Testis (tissue), 2 donors: ENCODE results near the gene STIM1.

Experiments
- CTCF ChIP-seq, 3 experiments: fragments of 450-650 bp in 2 of 3; fragments of 200-600 bp in 1 of 3; sonication (generic) in 1 of 3; IDR thresholded peaks; one replicate each; pipeline ENCODE4 v1.5.1; 2016 to 2019; ENCODE audit warnings: antibody characterized with exemption in 3 of 3, mild to moderate bottlenecking in 2 of 3, moderate library complexity in 1 of 3
- POLR2A ChIP-seq: fragments of 450-650 bp; IDR thresholded peaks from one replicate; pipeline ENCODE4 v1.6.1; 2017; ENCODE audit warnings: antibody characterized with exemption, mild to moderate bottlenecking, moderate library complexity

DNA sequence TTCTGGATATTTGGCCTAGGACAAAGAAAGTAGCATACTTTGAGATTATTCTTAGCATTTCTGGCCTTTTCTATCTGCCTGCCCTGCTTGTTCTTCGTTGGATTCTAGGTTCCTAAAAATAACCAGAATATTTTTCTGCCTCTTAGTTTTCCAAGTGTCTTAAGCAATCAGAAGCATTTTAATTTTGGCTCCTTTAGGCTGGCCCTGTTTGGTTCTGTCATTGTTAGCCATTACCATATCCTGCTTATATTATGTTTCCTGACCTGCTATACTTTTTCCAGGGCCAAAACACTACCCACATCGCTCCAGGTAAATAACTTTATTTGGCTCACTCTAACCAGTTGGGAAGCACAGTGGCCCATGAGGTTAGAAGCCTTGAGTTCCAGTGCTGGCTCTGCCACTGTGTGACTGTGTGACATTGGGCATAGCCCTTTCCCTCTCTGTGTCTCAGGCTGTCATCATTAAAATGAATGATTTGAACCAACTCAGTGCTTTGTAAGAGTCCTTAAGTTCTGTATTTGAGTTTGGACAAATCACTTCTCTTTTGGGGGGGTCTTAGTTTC, 91.1 kb downstream of the STIM1 start:
- no peak for TF ChIP-seq POLR2A
- TF ChIP-seq CTCF (IDR thresholded peaks at IDR 0.05) = no peak
